Gastroesophageal sphincter (tissue), 4 donors: Measurements from ENCODE around the gene TPBGL. TPM values are rescaled to one million over a fixed set of nuclear protein-coding genes. Genes with fewer than 3 reads are reported as not detected.

ENCODE experiments used
- ATAC-seq: fragments of 150-250 bp; one replicate; pipeline ENCODE4 v1.9.1; 2016; ENCODE audit warnings: mild to moderate bottlenecking, moderate library complexity
- H3K27ac ChIP-seq, 4 donors: fragments of 200-600 bp; sonication (generic) in 3 of 4; 1 replicate in 3 of 4; 2 replicates in 1 of 4; pipeline ENCODE4 v1.5.1; 2016 to 2019
- H3K27me3 ChIP-seq: fragments of 200-600 bp; sonication (generic); one replicate; pipeline ENCODE4 v1.5.1; 2019
- H3K36me3 ChIP-seq, 2 donors: fragments of 200-600 bp; sonication (generic); one replicate each; pipeline ENCODE4 v1.5.1; 2019; ENCODE audit warnings: control low read depth in 1 of 2
- H3K4me1 ChIP-seq, 3 donors: fragments of 200-600 bp; sonication (generic); 1 replicate in 2 of 3; 2 replicates in 1 of 3; pipeline ENCODE4 v1.5.1; 2016 to 2019; ENCODE audit warnings: control low read depth in 2 of 3
- H3K4me3 ChIP-seq, 2 donors: fragments of 200-600 bp; sonication (generic); one replicate each; pipeline ENCODE4 v1.5.1; 2019; ENCODE audit warnings: mild to moderate bottlenecking in 1 of 2, moderate library complexity in 1 of 2
- H3K9me3 ChIP-seq, 3 donors: fragments of 200-600 bp; sonication (generic); one replicate each; pipeline ENCODE4 v1.5.1; 2017 to 2019; ENCODE audit warnings: control low read depth in 2 of 3
- CTCF ChIP-seq, 4 experiments: fragments of 200-600 bp in 2 of 4; fragments of 450-650 bp in 2 of 4; sonication (generic) in 1 of 4; IDR thresholded peaks; one replicate each; pipeline ENCODE4 v1.5.1; 2017 to 2019; ENCODE audit warnings: antibody characterized with exemption in 4 of 4, mild to moderate bottlenecking in 2 of 4, moderate library complexity in 2 of 4
- EP300 ChIP-seq: sonication (generic); formaldehyde crosslinking; IDR thresholded peaks from one replicate; pipeline ENCODE4 v1.6.1; 2017; ENCODE audit warnings: antibody characterized with exemption, mild to moderate bottlenecking
- POLR2A ChIP-seq, 2 donors: fragments of 450-650 bp; IDR thresholded peaks; one replicate each; pipeline ENCODE4 v1.6.1; 2017; ENCODE audit warnings: antibody characterized with exemption in 2 of 2, mild to moderate bottlenecking in 2 of 2, moderate library complexity in 1 of 2
- POLR2AphosphoS5 ChIP-seq: sonication (generic); formaldehyde crosslinking; IDR thresholded peaks from one replicate; pipeline ENCODE4 v1.6.1; 2017; ENCODE audit warnings: antibody characterized with exemption
- WGBS, 2 donors: methylation state at CpG; one replicate each; pipeline ENCODE4 v1.1.5; 2018; ENCODE audit warnings: low coverage in 1 of 2; 5-methylcytosine and 5-hydroxymethylcytosine counted together
- total RNA-seq, 4 donors: library from RNA; depleted of rRNA; stranded (reverse); fragments of >200 nt; gene quantifications; one replicate each; pipeline ENCODE4 v1.1.0, GENCODE V29; 2016

Gene TPBGL
- total RNA-seq, 4 donors from 2014 or later: 0.13 to 0.31 TPM; not detected in 2

DNA sequence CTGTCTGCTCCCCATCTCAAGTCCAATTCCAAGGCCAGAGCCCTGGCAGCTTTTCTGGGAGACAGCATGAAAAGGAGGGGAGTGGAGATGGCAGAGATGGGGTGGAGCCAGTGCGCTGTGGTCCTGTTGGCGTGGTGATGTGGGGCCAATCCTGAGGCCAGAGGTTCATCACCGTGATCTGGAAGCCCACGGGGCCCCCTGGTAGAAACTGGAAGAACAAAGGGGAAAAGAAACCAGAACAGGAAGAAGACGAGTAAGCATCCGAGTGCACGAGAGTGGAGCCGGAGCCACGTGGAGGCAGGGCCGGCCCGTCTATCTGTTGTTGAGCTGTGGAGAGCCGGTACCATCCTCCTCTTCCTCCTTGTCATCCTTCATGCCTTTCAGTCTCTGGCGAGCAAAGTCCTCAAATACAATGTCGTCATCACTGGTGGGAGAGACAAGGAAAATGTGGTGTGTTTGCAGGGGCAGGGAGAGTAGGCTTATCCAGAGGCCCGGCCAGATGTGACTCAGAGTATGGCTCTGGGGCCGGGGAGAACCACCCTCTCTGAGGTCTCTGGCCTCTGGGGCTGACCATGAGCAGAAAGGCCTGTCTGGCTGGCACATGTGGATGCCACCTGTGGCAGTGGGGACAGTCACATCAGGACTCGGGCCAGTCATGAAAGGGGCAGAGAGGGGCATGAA lies 25.4 kb downstream of the TPBGL start:
- ATAC-seq: peak; percentile 34
- Histone ChIP-seq H3K9me3 (no peaks in the 10 kb centered on the region), H3K4me3 (no peak overlapping the region), H3K4me1 (peaks cover 0 to 22% (median 0%) of the 10 kb centered on the region in 3 donors), H3K27me3 (no peaks in the 10 kb centered on the region), H3K36me3 (peaks cover 0 to 63% of the 10 kb centered on the region in 2 donors), H3K27ac (peak overlapping the region in 3 of 4 donors; percentile 22 to 51 (median 24))
- WGBS, 2 donors: 55 to 67% methylated on average over 13 to 15 of the region's 17 CpGs
- no peak for TF ChIP-seq POLR2AphosphoS5
- no peak for TF ChIP-seq EP300
- no peak for TF ChIP-seq CTCF (IDR thresholded peaks at IDR 0.05)
- no peak for TF ChIP-seq POLR2A (IDR thresholded peaks at IDR 0.05)

DNA sequence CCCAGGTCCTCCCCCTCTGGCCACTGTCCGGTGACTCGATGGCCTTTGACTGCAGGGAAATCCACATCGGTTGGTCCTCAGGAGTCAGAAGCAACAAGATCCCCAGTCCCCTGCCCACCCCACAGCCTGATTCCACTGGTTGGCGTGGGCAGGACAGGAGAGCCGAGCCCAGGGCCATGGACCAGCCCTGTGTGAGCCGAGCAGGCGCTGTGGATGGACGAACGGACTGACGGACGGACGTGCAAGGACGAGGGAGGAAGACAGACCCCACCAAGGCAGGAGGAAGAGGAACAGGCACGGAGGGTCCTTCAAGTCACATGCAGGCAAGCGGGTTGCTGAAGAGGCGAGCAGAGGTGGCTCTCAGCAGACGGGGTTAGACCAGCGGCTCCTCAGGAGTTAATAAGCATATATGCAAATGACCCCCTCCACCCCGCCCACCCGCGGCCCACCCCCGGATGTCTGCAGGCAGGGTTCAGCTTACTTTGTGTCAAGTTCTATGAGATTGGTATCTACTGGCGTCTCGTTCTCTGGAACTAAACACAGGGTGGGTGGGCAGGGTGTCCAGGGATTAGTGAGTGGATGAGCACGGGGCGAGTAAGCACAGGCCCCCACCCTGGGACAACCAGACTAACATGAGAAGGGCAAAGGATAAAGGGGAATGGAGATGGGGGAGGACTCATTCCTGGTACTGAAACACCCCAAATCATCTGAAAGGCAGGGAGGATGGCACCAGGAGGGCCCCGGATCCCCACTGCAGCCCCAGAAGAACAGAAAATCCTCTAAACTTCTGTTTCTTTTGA lies 26.8 kb downstream of the TPBGL start:
- whole genome bisulfite sequencing, 2 donors: 97% methylated on average over 5 of the region's 27 CpGs; no CpG with 5 or more reads in 1 of the 2 donors
- no peak for ATAC-seq
- peaks cover 0 to 9% (median 0%) of the 10 kb centered on the region in 3 donors for H3K4me1 ChIP-seq
- H3K27me3 ChIP-seq: no peaks in the 10 kb centered on the region
- no peak overlapping the region for H3K4me3 ChIP-seq
- peaks cover 0 to 76% of the 10 kb centered on the region in 2 donors for H3K36me3 ChIP-seq
- peak overlapping the region in 1 of 4 donors; percentile 22 for H3K27ac ChIP-seq
- TF ChIP-seq POLR2AphosphoS5 (no peak), CTCF (IDR thresholded peaks at IDR 0.05) (no peak), POLR2A (IDR thresholded peaks at IDR 0.05) (no peak), EP300 (no peak)
- H3K9me3 ChIP-seq: no peaks in the 10 kb centered on the region

DNA sequence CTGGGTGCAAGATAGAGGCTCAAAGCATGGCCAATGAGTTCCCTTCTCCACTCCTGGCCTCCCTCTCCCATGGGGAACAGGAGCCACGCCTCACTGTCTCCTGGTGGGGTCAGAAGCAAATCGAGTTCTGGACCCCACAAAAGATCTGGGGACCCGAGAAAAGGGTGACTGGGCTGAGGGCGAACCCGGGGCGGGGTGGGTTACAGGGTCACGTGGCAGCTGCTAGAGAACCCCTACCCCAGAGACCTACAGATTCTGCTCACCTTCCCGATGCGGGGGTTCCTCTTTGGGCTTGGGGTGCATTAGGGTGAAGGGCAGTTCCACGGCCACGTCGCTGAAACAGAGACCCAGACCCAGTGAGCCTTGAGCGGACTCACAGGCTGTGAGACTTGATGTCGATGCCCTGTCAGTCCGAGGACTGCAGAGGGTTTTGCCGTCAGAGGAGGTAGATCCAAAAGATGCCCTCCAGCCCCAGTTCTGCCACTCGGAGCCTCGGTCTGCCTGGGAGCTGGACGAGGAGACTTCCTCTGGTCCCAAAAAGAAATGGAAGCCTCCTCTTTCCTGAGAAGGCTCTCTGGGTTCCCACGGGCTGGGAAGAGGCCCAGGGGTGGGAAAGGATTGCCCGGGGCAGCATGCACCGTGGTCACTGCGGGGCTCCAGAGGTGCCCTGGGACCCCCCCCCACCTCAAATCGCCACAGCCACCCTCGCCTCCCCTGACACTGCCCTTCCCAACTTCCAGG lies 28.2 kb downstream of the TPBGL start:
- Histone ChIP-seq H3K27ac (no peak overlapping the region), H3K36me3 (peaks cover 0 to 91% of the 10 kb centered on the region in 2 donors), H3K4me3 (no peak overlapping the region), H3K4me1 (no peaks in the 10 kb centered on the region), H3K9me3 (no peaks in the 10 kb centered on the region), H3K27me3 (no peaks in the 10 kb centered on the region)
- no CpG with 5 or more reads among the region's 25 CpGs for WGBS, 2 donors
- TF ChIP-seq POLR2AphosphoS5 (no peak), CTCF (IDR thresholded peaks at IDR 0.05) (no peak), EP300 (no peak), POLR2A (IDR thresholded peaks at IDR 0.05) (no peak)
- ATAC-seq: no peak

GRCh38 chr11:75269367-75269660 lies 28.7 kb downstream of the TPBGL start:
- 90% methylated on average over 2 of the region's 4 CpGs; no CpG with 5 or more reads in 1 of the 2 donors for WGBS, 2 donors
- no peaks in the 10 kb centered on the region for H3K4me1 ChIP-seq
- peaks cover 0 to 96% of the 10 kb centered on the region in 2 donors for H3K36me3 ChIP-seq
- no peak for TF ChIP-seq EP300
- TF ChIP-seq CTCF (IDR thresholded peaks at IDR 0.05): no peak
- no peak for TF ChIP-seq POLR2A (IDR thresholded peaks at IDR 0.05)
- TF ChIP-seq POLR2AphosphoS5: no peak
- no peak overlapping the region for H3K27ac ChIP-seq
- ATAC-seq: no peak
- no peaks in the 10 kb centered on the region for H3K27me3 ChIP-seq
- H3K9me3 ChIP-seq: no peaks in the 10 kb centered on the region
- no peak overlapping the region for H3K4me3 ChIP-seq
